ENCODE measurements around the gene AGTPBP1. TPM values are rescaled to one million over a fixed set of nuclear protein-coding genes. Genes with fewer than 3 reads are reported as not detected.
A peak's percentile ranks its signal among the peaks of the same experiment; 100 is the strongest.
"Not testable (repeated sequence)": the region's sequence is repeated elsewhere in the genome, so short reads cannot be mapped to it uniquely, and the experiment has no call there.

The AGTPBP1 gene
- total and polyA plus RNA-seq, 2 donors from 2014 or later: 4.1 to 25.8 TPM

- TF ChIP-seq CTCF (IDR thresholded peaks at IDR 0.05; ENCODE audit: borderline replicate concordance, extremely low read depth, insufficient read depth): no peak
- DNase-seq: no peak
- no peak for FAIRE-seq
- H3K4me3 ChIP-seq (ENCODE audit: low read length in 3 of 3): no peak overlapping the region
- H3K27me3 ChIP-seq (ENCODE audit: control insufficient read depth, insufficient read depth, low read length): no peaks in the 10 kb centered on the region
- intact Hi-C loops (cut with DNase I): no loop called here
- no peak overlapping the region for H3K9ac ChIP-seq (ENCODE audit: low read length in 3 of 3)
- H3K9me3 ChIP-seq (ENCODE audit: control insufficient read depth in 2 of 3, insufficient read depth in 1 of 3, low read length in 3 of 3): no peaks in the 10 kb centered on the region
- no peaks in the 10 kb centered on the region for H3K4me1 ChIP-seq (ENCODE audit: control insufficient read depth in 2 of 3, insufficient read depth in 2 of 3, low read depth in 1 of 3, low read length in 3 of 3)
- H3K27ac ChIP-seq (ENCODE audit: low read depth in 2 of 2, low read length in 2 of 2): no peak overlapping the region
- H3K36me3 ChIP-seq (ENCODE audit: control insufficient read depth in 2 of 3, insufficient read depth in 3 of 3, low read length in 3 of 3): no peaks in the 10 kb centered on the region
Observed at GRCh38 chr9:85594316-85594715, 147.4 kb downstream of the AGTPBP1 start.

- no peak overlapping the region for H3K9ac ChIP-seq (ENCODE audit: low read length in 3 of 3)
- no peaks in the 10 kb centered on the region for H3K4me1 ChIP-seq (ENCODE audit: control insufficient read depth in 2 of 3, insufficient read depth in 2 of 3, low read depth in 1 of 3, low read length in 3 of 3)
- FAIRE-seq: no peak
- intact Hi-C loops (cut with DNase I): no loop called here
- no peak for DNase-seq
- no peak for TF ChIP-seq CTCF (IDR thresholded peaks at IDR 0.05; ENCODE audit: borderline replicate concordance, extremely low read depth, insufficient read depth)
- H3K27me3 ChIP-seq (ENCODE audit: control insufficient read depth, insufficient read depth, low read length): no peaks in the 10 kb centered on the region
- no peak overlapping the region for H3K4me3 ChIP-seq (ENCODE audit: low read length in 3 of 3)
- H3K27ac ChIP-seq (ENCODE audit: low read depth in 2 of 2, low read length in 2 of 2): no peak overlapping the region
- H3K9me3 ChIP-seq (ENCODE audit: control insufficient read depth in 2 of 3, insufficient read depth in 1 of 3, low read length in 3 of 3): no peaks in the 10 kb centered on the region
- H3K36me3 ChIP-seq (ENCODE audit: control insufficient read depth in 2 of 3, insufficient read depth in 3 of 3, low read length in 3 of 3): no peaks in the 10 kb centered on the region
Observed at GRCh38 chr9:85586684-85587083, 155.1 kb downstream of the AGTPBP1 start.

GRCh38 chr9:85577353-85577952, 164.3 kb downstream of the AGTPBP1 start:
- no peak for FAIRE-seq
- H3K27me3 ChIP-seq (ENCODE audit: control insufficient read depth, insufficient read depth, low read length): no peaks in the 10 kb centered on the region
- no peak overlapping the region for H3K9ac ChIP-seq (ENCODE audit: low read length in 3 of 3)
- H3K27ac ChIP-seq (ENCODE audit: low read depth in 2 of 2, low read length in 2 of 2): no peak overlapping the region
- H3K36me3 ChIP-seq (ENCODE audit: control insufficient read depth in 2 of 3, insufficient read depth in 3 of 3, low read length in 3 of 3): no peaks in the 10 kb centered on the region
- intact Hi-C loops (cut with DNase I): no loop called here
- no peak for TF ChIP-seq CTCF (IDR thresholded peaks at IDR 0.05; ENCODE audit: borderline replicate concordance, extremely low read depth, insufficient read depth)
- H3K4me1 ChIP-seq (ENCODE audit: control insufficient read depth in 2 of 3, insufficient read depth in 2 of 3, low read depth in 1 of 3, low read length in 3 of 3): no peaks in the 10 kb centered on the region
- peak in 2 of 5 donors; percentile 15 to 24 for DNase-seq
- no peak overlapping the region for H3K4me3 ChIP-seq (ENCODE audit: low read length in 3 of 3)
- H3K9me3 ChIP-seq (ENCODE audit: control insufficient read depth in 2 of 3, insufficient read depth in 1 of 3, low read length in 3 of 3): no peaks in the 10 kb centered on the region

GRCh38 chr9:85575868-85576267, 165.9 kb downstream of the AGTPBP1 start:
- no peak overlapping the region for H3K9ac ChIP-seq (ENCODE audit: low read length in 3 of 3)
- no peak overlapping the region for H3K27ac ChIP-seq (ENCODE audit: low read depth in 2 of 2, low read length in 2 of 2)
- TF ChIP-seq CTCF (IDR thresholded peaks at IDR 0.05; ENCODE audit: borderline replicate concordance, extremely low read depth, insufficient read depth): no peak
- H3K9me3 ChIP-seq (ENCODE audit: control insufficient read depth in 2 of 3, insufficient read depth in 1 of 3, low read length in 3 of 3): no peaks in the 10 kb centered on the region
- no peaks in the 10 kb centered on the region for H3K36me3 ChIP-seq (ENCODE audit: control insufficient read depth in 2 of 3, insufficient read depth in 3 of 3, low read length in 3 of 3)
- no peak overlapping the region for H3K4me3 ChIP-seq (ENCODE audit: low read length in 3 of 3)
- no peak for FAIRE-seq
- H3K4me1 ChIP-seq (ENCODE audit: control insufficient read depth in 2 of 3, insufficient read depth in 2 of 3, low read depth in 1 of 3, low read length in 3 of 3): no peaks in the 10 kb centered on the region
- intact Hi-C loops (cut with DNase I): no loop called here
- H3K27me3 ChIP-seq (ENCODE audit: control insufficient read depth, insufficient read depth, low read length): no peaks in the 10 kb centered on the region
- DNase-seq: no peak

GRCh38 chr9:85573546-85573945, 168.2 kb downstream of the AGTPBP1 start:
- DNase-seq; H3K4me1 ChIP-seq (ENCODE audit: control insufficient read depth in 2 of 3, insufficient read depth in 2 of 3, low read depth in 1 of 3, low read length in 3 of 3); H3K36me3 ChIP-seq (ENCODE audit: control insufficient read depth in 2 of 3, insufficient read depth in 3 of 3, low read length in 3 of 3); H3K27me3 ChIP-seq (ENCODE audit: control insufficient read depth, insufficient read depth, low read length); H3K27ac ChIP-seq (ENCODE audit: low read depth in 2 of 2, low read length in 2 of 2); H3K4me3 ChIP-seq (ENCODE audit: low read length in 3 of 3); intact Hi-C loops (cut with DNase I); FAIRE-seq; H3K9ac ChIP-seq (ENCODE audit: low read length in 3 of 3); H3K9me3 ChIP-seq (ENCODE audit: control insufficient read depth in 2 of 3, insufficient read depth in 1 of 3, low read length in 3 of 3): not testable (repeated sequence)
